Cerebellar cortex (tissue), 1 donor: ENCODE data around the gene ERO1B.
"Not testable (repeated sequence)": the region's sequence is repeated elsewhere in the genome, so short reads cannot be mapped to it uniquely, and the experiment has no call there.

Experiments used
- DNase-seq: peaks from one replicate; pipeline ENCODE4 v3.0.0-alpha.2; 2015; ENCODE audit warnings: low spot score

Gene ERO1B

DNA sequence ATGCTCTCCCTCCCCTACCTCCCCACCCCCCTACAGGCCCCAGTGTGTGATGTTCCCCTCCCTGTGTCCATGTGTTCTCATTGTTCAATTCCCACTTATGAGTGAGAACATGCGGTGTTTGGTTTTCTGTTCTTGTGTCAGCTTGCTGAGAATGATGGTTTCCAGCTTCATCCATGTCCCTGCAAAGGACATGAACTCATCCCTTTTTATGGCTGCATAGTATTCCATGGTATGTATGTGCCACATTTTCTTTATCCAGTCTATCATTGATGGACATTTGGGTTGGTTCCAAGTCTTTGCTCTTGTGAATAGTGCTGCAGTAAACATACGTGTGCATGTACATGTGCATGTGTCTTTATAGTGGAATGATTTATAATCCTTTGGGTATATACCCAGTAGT, 95.3 kb downstream of the ERO1B start:
- DNase-seq = not testable (repeated sequence)

- no peak for DNase-seq
Observed at GRCh38 chr1:236185687-236186086, 96.1 kb downstream of the ERO1B start.

DNA sequence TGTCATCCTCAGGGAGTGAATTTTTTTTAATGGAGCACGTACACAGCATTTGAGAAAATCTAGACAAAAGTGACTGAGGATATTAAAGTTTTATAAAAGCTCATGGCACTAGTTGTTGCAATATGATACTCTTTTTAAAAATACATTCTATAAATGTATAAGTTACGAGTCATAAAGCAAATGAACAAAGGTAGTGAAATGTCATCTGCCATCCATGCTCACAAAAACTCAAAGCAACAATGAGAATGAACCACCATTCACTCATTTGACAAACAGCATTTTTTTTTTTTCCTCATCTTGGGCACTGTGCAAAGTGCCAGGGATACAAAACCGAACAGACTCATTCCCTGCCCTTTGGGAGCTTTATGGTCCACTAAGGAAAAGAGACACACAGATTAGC, 100.7 kb downstream of the ERO1B start:
- no peak for DNase-seq

GRCh38 chr1:236179634-236180033, 102.1 kb downstream of the ERO1B start:
- DNase-seq = no peak

- DNase-seq = no peak
Observed at GRCh38 chr1:236176337-236177336, 105.1 kb downstream of the ERO1B start.

- no peak for DNase-seq
Observed at GRCh38 chr1:236175642-236176336, 106.0 kb downstream of the ERO1B start.

- DNase-seq = no peak
Observed at GRCh38 chr1:236173174-236173767, 108.5 kb downstream of the ERO1B start.

- no peak for DNase-seq
Observed at GRCh38 chr1:236172041-236172579, 109.6 kb downstream of the ERO1B start.

DNA sequence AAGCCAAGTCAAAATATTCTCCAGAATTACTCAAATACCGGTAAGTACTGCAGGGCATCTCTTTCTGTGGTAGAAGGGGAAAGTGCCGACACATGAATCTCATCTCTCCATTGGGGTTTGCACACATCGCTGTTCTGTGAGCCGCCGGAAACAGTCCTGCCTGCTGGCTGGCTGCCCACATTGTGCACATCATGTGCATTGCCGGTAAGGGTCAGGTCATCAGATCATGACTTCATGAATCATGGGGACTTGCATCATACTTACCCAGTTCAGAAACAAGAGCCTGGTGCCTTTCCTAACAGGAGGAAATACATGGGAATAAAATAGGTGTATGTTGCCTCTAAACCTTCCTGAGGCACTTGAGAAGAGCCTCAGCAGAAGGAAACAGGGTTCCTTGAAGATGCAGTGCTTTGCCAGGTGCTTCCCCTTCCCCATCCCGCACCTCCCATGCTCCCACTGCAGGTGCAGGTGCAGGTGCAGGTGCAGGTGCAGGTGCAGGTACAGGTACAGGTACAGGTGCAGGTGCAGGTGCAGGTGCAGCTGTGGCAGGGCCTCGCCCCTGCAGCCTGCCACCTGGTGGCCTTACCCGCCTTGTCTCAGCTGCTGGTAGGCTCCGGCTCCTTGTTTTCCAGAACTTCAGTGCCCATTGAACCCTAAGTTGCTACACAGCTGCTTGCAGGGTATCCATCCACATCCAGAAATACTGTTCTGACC, 112.9 kb downstream of the ERO1B start:
- no peak for DNase-seq

DNA sequence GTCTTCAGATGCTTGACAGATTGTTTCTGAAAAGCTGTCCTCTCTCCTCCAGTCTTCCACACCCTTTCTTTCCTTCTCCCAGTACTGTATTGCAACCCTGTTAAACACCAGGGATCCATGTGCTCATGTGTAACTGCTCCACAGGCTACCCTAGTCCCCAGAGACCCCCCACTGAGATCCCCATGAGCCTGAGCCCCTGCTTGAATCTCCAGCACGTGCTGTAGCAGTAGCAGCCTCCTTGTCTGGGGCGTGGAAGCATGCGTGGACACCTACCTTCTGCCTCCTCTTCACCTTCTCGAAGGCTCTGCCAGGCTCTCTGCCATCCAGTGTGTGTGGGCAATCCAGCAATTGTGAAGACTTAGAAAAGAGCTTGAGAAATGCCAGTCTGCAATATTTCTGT, 114.2 kb downstream of the ERO1B start:
- DNase-seq = no peak

GRCh38 chr1:236167154-236167553, 114.6 kb downstream of the ERO1B start:
- DNase-seq = no peak

- no peak for DNase-seq
Observed at GRCh38 chr1:236166041-236166440, 115.7 kb downstream of the ERO1B start.
